Measurements from ENCODE around the gene RBM28.
"Not testable (repeated sequence)": the region's sequence is repeated elsewhere in the genome, so short reads cannot be mapped to it uniquely, and the experiment has no call there.

The RBM28 gene

GRCh38 chr7:128281605-128282380 lies 61.9 kb downstream of the RBM28 start:
- DNase-seq (ENCODE audit: low read depth): no peak

GRCh38 chr7:128280451-128280850 lies 63.3 kb downstream of the RBM28 start:
- not testable (repeated sequence) for DNase-seq (ENCODE audit: low read depth)

GRCh38 chr7:128279124-128279713 lies 64.5 kb downstream of the RBM28 start:
- no peak for DNase-seq (ENCODE audit: low read depth)

GRCh38 chr7:128278366-128278765 lies 65.3 kb downstream of the RBM28 start:
- DNase-seq (ENCODE audit: low read depth): no peak

- no peak for DNase-seq (ENCODE audit: low read depth)
These were observed 68.0 kb downstream of the RBM28 start for GRCh38 chr7:128275681-128276080.

- DNase-seq (ENCODE audit: low read depth): no peak
These were observed 68.7 kb downstream of the RBM28 start for GRCh38 chr7:128274884-128275603.

- DNase-seq (ENCODE audit: low read depth): no peak
These were observed 69.3 kb downstream of the RBM28 start for GRCh38 chr7:128274246-128274883.

- no peak for DNase-seq (ENCODE audit: low read depth)
These were observed 71.7 kb downstream of the RBM28 start for GRCh38 chr7:128271942-128272481.

GRCh38 chr7:128271471-128271941 lies 72.2 kb downstream of the RBM28 start:
- DNase-seq (ENCODE audit: low read depth): no peak

- DNase-seq (ENCODE audit: low read depth): no peak
These were observed 72.9 kb downstream of the RBM28 start for GRCh38 chr7:128270826-128271272.

GRCh38 chr7:128268233-128268632 lies 75.5 kb downstream of the RBM28 start:
- DNase-seq (ENCODE audit: low read depth): no peak

GRCh38 chr7:128267595-128267924 lies 76.1 kb downstream of the RBM28 start:
- no peak for DNase-seq (ENCODE audit: low read depth)

GRCh38 chr7:128266883-128267594 lies 76.7 kb downstream of the RBM28 start:
- DNase-seq (ENCODE audit: low read depth): no peak

- DNase-seq (ENCODE audit: low read depth): no peak
These were observed 77.2 kb downstream of the RBM28 start for GRCh38 chr7:128266529-128266882.

GRCh38 chr7:128265906-128266300 lies 77.8 kb downstream of the RBM28 start:
- no peak for DNase-seq (ENCODE audit: low read depth)

- no peak for DNase-seq (ENCODE audit: low read depth)
These were observed 78.4 kb downstream of the RBM28 start for GRCh38 chr7:128265156-128265905.

- DNase-seq (ENCODE audit: low read depth): no peak
These were observed 79.2 kb downstream of the RBM28 start for GRCh38 chr7:128264477-128264876.

- DNase-seq (ENCODE audit: low read depth): no peak
These were observed 80.3 kb downstream of the RBM28 start for GRCh38 chr7:128263420-128263819.

GRCh38 chr7:128262273-128263028 lies 81.3 kb downstream of the RBM28 start:
- no peak for DNase-seq (ENCODE audit: low read depth)

All from HS-5 (cell line).